Uterus (tissue), 4 donors: ENCODE results near the gene PCDHGA11. TPM values are rescaled to one million over a fixed set of nuclear protein-coding genes. Genes with fewer than 3 reads are reported as not detected.
"Not testable (repeated sequence)": the region's sequence is repeated elsewhere in the genome, so short reads cannot be mapped to it uniquely, and the experiment has no call there.

Experiments used
- DNase-seq, 2 donors: peaks; one replicate each; pipeline ENCODE4 v3.0.0-alpha.2; 2019 to 2020
- H3K27ac ChIP-seq, 2 donors: fragments of 200-600 bp; sonication (generic); 1 replicate in 1 of 2; 2 replicates in 1 of 2; pipeline ENCODE4 v1.5.1; 2016 to 2018
- H3K27me3 ChIP-seq, 2 donors: fragments of 200-600 bp; sonication (generic); one replicate each; pipeline ENCODE4 v1.5.1; 2018 to 2019; ENCODE audit warnings: control low read depth in 1 of 2
- H3K36me3 ChIP-seq, 2 donors: fragments of 200-600 bp; sonication (generic); one replicate each; pipeline ENCODE4 v1.5.1; 2019; ENCODE audit warnings: control low read depth in 1 of 2
- H3K4me1 ChIP-seq, 2 donors: fragments of 200-600 bp; sonication (generic); one replicate each; pipeline ENCODE4 v1.5.1; 2018 to 2019; ENCODE audit warnings: control low read depth in 1 of 2
- H3K4me3 ChIP-seq, 2 donors: fragments of 200-600 bp; sonication (generic); 1 replicate in 1 of 2; 2 replicates in 1 of 2; pipeline ENCODE4 v1.5.1; 2018 to 2019; ENCODE audit warnings: mild to moderate bottlenecking in 1 of 2
- H3K9me3 ChIP-seq, 2 donors: fragments of 200-600 bp; sonication (generic); one replicate each; pipeline ENCODE4 v1.5.1; 2019; ENCODE audit warnings: control low read depth in 1 of 2
- POLR2A ChIP-seq, 2 donors: fragments of 450-650 bp; IDR thresholded peaks; one replicate each; pipeline ENCODE4 v1.6.1; 2016; ENCODE audit warnings: antibody characterized with exemption in 2 of 2, mild to moderate bottlenecking in 1 of 2, moderate library complexity in 1 of 2
- intact Hi-C: fragments of 100-400 bp; cut with DNase I; formaldehyde crosslinking; loops from one replicate; pipeline ENCODE4 v1.15.1; 2023; ENCODE audit warnings: low total_unique reads
- total RNA-seq, 4 donors: library from RNA; depleted of rRNA in 3 of 4; stranded (reverse); fragments of >200 nt in 3 of 4; gene quantifications; one replicate each; pipeline versions ENCODE4 v1.1.0 to v1.2.4, GENCODE V29; 2014 to 2023
- TF ChIP-seq, protein P1 (sequence below), 4 experiments: fragments of 200-600 bp in 2 of 4; fragments of 450-650 bp in 2 of 4; sonication (generic) in 2 of 4; IDR thresholded peaks; one replicate each; pipeline ENCODE4 v1.5.1; 2016 to 2019; ENCODE audit warnings: antibody characterized with exemption in 4 of 4, mild to moderate bottlenecking in 2 of 4, moderate library complexity in 1 of 4
- donor health status: DM: yes; HTN: yes; CAD: no.

Gene PCDHGA11
- total RNA-seq, 4 donors from 2014 or later: 9.4 to 13.2 (median 12.0) TPM

DNA sequence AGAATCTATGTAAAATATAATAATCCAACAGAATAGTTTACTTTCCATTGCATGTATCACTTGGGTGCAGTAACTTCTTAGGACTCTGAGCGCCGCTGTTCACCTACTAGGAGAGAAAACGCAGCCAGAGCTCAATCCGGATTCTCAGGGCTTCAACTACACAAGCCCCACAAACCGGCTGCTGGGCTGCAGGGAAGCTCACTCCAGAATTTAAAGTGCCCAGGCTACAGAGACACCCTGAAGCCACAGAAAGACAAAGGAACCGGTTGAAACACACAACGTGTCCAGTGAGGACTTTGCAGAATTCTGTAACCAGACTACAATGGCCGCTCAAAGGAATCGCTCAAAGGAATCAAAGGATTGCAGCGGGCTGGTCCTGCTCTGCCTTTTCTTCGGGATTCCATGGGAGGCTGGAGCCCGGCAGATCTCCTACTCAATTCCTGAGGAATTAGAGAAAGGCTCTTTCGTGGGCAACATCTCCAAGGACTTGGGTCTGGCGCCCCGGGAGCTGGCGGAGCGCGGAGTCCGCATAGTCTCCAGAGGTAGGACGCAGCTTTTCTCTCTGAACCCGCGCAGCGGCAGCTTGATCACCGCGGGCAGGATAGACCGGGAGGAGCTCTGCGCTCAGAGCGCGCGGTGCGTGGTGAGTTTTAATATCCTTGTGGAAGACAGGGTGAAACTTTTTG, 7.9 kb upstream of the PCDHGA11 start, which contains the start of gene PCDHGA10:
PCDHGA10 (plus strand) TSS at position 134 of the 686 bp plus-strand sequence; CDS start at position 323, 189 bp downstream.
- H3K27me3 ChIP-seq: no peaks in the 10 kb centered on the region
- intact Hi-C loops: no loop called here
- H3K4me1 ChIP-seq: no peaks in the 10 kb centered on the region
- no peak for DNase-seq
- H3K9me3 ChIP-seq: peaks cover 6 to 97% of the 10 kb centered on the region in 2 donors
- TF ChIP-seq, protein P1, sequence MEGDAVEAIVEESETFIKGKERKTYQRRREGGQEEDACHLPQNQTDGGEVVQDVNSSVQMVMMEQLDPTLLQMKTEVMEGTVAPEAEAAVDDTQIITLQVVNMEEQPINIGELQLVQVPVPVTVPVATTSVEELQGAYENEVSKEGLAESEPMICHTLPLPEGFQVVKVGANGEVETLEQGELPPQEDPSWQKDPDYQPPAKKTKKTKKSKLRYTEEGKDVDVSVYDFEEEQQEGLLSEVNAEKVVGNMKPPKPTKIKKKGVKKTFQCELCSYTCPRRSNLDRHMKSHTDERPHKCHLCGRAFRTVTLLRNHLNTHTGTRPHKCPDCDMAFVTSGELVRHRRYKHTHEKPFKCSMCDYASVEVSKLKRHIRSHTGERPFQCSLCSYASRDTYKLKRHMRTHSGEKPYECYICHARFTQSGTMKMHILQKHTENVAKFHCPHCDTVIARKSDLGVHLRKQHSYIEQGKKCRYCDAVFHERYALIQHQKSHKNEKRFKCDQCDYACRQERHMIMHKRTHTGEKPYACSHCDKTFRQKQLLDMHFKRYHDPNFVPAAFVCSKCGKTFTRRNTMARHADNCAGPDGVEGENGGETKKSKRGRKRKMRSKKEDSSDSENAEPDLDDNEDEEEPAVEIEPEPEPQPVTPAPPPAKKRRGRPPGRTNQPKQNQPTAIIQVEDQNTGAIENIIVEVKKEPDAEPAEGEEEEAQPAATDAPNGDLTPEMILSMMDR (IDR thresholded peaks at IDR 0.05): peak in 1 of 4 experiments; percentile 4
- TF ChIP-seq POLR2A (IDR thresholded peaks at IDR 0.05): no peak
- no peaks in the 10 kb centered on the region for H3K36me3 ChIP-seq
- H3K4me3 ChIP-seq: no peak within 1 kb of the TSS
- no peak within 1 kb of the TSS for H3K27ac ChIP-seq

GRCh38 chr5:141413540-141414069, 7.2 kb upstream of the PCDHGA11 start:
- peaks cover 6 to 97% of the 10 kb centered on the region in 2 donors for H3K9me3 ChIP-seq
- no peak for TF ChIP-seq POLR2A (IDR thresholded peaks at IDR 0.05)
- TF ChIP-seq, protein P1 (IDR thresholded peaks at IDR 0.05): no peak
- DNase-seq: no peak

GRCh38 chr5:141414548-141415274, 6.1 kb upstream of the PCDHGA11 start:
- H3K4me3 ChIP-seq, intact Hi-C loops, H3K4me1 ChIP-seq, H3K27ac ChIP-seq, H3K27me3 ChIP-seq, H3K36me3 ChIP-seq, DNase-seq: not testable (repeated sequence)
- peaks cover 6 to 97% of the 10 kb centered on the region in 2 donors for H3K9me3 ChIP-seq

More at GRCh38 chr5:141413540-141414069, 7.2 kb upstream of the PCDHGA11 start:
- intact Hi-C loops: no loop called here
- Histone ChIP-seq H3K4me1 (no peaks in the 10 kb centered on the region), H3K27me3 (no peaks in the 10 kb centered on the region), H3K36me3 (no peaks in the 10 kb centered on the region), H3K4me3 (no peak overlapping the region), H3K27ac (no peak overlapping the region)

GRCh38 chr5:141415275-141415618, 5.6 kb upstream of the PCDHGA11 start:
- DNase-seq, H3K27me3 ChIP-seq, intact Hi-C loops, H3K4me3 ChIP-seq, H3K36me3 ChIP-seq, H3K4me1 ChIP-seq, H3K27ac ChIP-seq: not testable (repeated sequence)
- H3K9me3 ChIP-seq: peaks cover 6 to 97% of the 10 kb centered on the region in 2 donors

GRCh38 chr5:141417494-141418172, 3.2 kb upstream of the PCDHGA11 start, which contains the start of gene PCDHGB7:
TSS of gene PCDHGB7 (plus strand) at chr5:141417677. CDS start at chr5:141417860, 183 bp downstream.
- H3K36me3 ChIP-seq, intact Hi-C loops, H3K4me1 ChIP-seq, H3K27me3 ChIP-seq: not testable (repeated sequence)
- TF ChIP-seq, protein P1 (IDR thresholded peaks at IDR 0.05): peak; percentile 30 to 59 (median 44)
- H3K9me3 ChIP-seq: peaks cover 6 to 97% of the 10 kb centered on the region in 2 donors
- H3K4me3 ChIP-seq: peak within 1 kb of the TSS; percentile 2 to 32
- peak within 1 kb of the TSS in 1 of 2 donors; percentile 44 for H3K27ac ChIP-seq
- DNase-seq: peak; percentile 54 to 61
